ENCODE data around the gene LIFR.

DNA sequence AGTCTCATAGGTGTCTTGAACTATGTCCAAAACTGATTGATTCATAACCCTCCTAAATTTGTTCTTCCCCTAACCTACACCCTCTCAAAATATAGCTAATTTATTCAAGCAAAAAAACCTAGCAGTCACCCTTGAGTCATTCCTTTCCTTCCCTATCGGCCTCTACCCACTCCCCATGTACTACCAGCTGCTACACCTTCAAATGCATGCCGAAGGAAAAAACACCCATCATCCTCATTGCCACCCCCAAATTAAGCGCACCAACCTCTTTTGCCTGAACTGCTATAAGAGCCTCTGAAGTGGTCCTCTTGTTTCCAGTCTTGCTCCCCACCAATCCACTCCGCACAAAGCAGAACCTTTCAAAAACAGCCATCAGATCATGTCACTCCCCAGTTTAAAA, 12.6 kb downstream of the LIFR start:
- TF ChIP-seq POLR2AphosphoS5 (IDR thresholded peaks at IDR 0.05) (no peak), EP300 (IDR thresholded peaks at IDR 0.05) (no peak)

Measured in sigmoid colon (tissue), 4 donors.